Vagina (tissue), 2 donors: Measurements from ENCODE around the gene ACOX3. TPM values are rescaled to one million over a fixed set of nuclear protein-coding genes. Genes with fewer than 3 reads are reported as not detected.

ENCODE experiments used
- DNase-seq, 2 donors: peaks; one replicate each; pipeline ENCODE4 v3.0.0-alpha.2; 2017; ENCODE audit errors: extremely low spot score in 2 of 2
- H3K27ac ChIP-seq: fragments of 200-600 bp; sonication (generic); one replicate; pipeline ENCODE4 v1.5.1; 2019
- H3K27me3 ChIP-seq: fragments of 200-600 bp; sonication (generic); one replicate; pipeline ENCODE4 v1.5.1; 2019
- H3K36me3 ChIP-seq, 2 donors: fragments of 200-600 bp; sonication (generic); one replicate each; pipeline ENCODE4 v1.5.1; 2017 to 2019
- H3K4me1 ChIP-seq: fragments of 200-600 bp; sonication (generic); one replicate; pipeline ENCODE4 v1.5.1; 2019
- H3K4me3 ChIP-seq, 2 donors: fragments of 200-600 bp; sonication (generic); 1 replicate in 1 of 2; 2 replicates in 1 of 2; pipeline ENCODE4 v1.5.1; 2016 to 2019
- H3K9me3 ChIP-seq: fragments of 200-600 bp; sonication (generic); one replicate; pipeline ENCODE4 v1.5.1; 2019
- POLR2A ChIP-seq, 2 donors: fragments of 450-650 bp; IDR thresholded peaks; one replicate each; pipeline ENCODE4 v1.6.1; 2017; ENCODE audit warnings: antibody characterized with exemption in 2 of 2, mild to moderate bottlenecking in 2 of 2, moderate library complexity in 2 of 2
- POLR2AphosphoS5 ChIP-seq, 2 donors: sonication (generic); formaldehyde crosslinking; IDR thresholded peaks; one replicate each; pipeline ENCODE4 v1.9.0; 2017; ENCODE audit warnings: antibody characterized with exemption in 2 of 2, mild to moderate bottlenecking in 2 of 2, low read depth in 1 of 2; ENCODE audit not compliant: insufficient read depth in 1 of 2
- intact Hi-C: fragments of 100-400 bp; cut with DNase I; formaldehyde crosslinking; loops from one replicate; pipeline ENCODE4 v1.15.1; 2023
- total RNA-seq: library from RNA; depleted of rRNA; stranded (reverse); fragments of >200 nt; gene quantifications from one replicate; pipeline ENCODE4 v1.2.3, GENCODE V29; 2016
- TF ChIP-seq, protein P1 (sequence below), 3 experiments: fragments of 450-650 bp in 2 of 3; fragments of 200-600 bp in 1 of 3; sonication (generic) in 1 of 3; IDR thresholded peaks; one replicate each; pipeline ENCODE4 v1.5.1; 2017 to 2019; ENCODE audit warnings: antibody characterized with exemption in 3 of 3, mild to moderate bottlenecking in 2 of 3, moderate library complexity in 2 of 3

The ACOX3 gene
- total RNA-seq, 1 donor from 2014 or later: 46.9 TPM

DNA sequence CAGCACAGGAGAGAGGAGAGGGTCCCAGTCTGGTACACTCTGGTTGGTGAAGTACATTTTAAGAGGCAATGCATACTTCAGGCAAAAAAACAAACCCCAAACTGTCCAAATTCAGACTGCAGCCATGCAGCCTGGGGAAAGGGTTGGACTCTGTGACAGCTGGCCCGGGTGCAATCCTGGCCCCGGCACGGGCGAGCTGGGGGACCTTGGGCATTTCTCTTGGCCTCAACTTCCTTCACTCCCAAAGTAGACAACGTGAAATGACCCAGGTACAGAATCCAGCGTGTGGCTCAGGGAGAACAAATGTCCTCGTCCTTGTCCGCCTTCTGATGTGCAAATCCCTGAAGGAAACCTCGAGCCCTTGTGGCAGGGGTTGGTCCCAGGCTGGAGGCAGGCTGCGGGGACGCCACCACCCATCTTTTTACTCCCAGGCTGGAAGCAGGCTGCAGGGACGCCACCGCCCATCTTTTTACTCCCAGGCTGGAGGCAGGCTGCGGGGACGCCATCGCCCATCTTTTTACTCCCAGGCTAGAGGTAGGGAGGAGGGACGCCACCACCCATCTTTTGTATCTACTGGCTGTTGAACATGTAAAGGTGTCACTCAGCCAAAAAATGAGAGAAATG, 62.3 kb downstream of the ACOX3 start:
- Histone ChIP-seq H3K27ac (no peak overlapping the region), H3K36me3 (peaks cover 0 to 16% of the 10 kb centered on the region in 2 donors), H3K27me3 (no peaks in the 10 kb centered on the region), H3K9me3 (no peaks in the 10 kb centered on the region), H3K4me3 (no peak overlapping the region), H3K4me1 (no peaks in the 10 kb centered on the region)
- DNase-seq: no peak
- TF ChIP-seq POLR2A (IDR thresholded peaks at IDR 0.05): no peak
- TF ChIP-seq, protein P1, sequence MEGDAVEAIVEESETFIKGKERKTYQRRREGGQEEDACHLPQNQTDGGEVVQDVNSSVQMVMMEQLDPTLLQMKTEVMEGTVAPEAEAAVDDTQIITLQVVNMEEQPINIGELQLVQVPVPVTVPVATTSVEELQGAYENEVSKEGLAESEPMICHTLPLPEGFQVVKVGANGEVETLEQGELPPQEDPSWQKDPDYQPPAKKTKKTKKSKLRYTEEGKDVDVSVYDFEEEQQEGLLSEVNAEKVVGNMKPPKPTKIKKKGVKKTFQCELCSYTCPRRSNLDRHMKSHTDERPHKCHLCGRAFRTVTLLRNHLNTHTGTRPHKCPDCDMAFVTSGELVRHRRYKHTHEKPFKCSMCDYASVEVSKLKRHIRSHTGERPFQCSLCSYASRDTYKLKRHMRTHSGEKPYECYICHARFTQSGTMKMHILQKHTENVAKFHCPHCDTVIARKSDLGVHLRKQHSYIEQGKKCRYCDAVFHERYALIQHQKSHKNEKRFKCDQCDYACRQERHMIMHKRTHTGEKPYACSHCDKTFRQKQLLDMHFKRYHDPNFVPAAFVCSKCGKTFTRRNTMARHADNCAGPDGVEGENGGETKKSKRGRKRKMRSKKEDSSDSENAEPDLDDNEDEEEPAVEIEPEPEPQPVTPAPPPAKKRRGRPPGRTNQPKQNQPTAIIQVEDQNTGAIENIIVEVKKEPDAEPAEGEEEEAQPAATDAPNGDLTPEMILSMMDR (IDR thresholded peaks at IDR 0.05): no peak
- TF ChIP-seq POLR2AphosphoS5 (IDR thresholded peaks at IDR 0.05; ENCODE audit: insufficient read depth in 1 of 2, low read depth in 1 of 2): no peak
- intact Hi-C loops: no loop called here

DNA sequence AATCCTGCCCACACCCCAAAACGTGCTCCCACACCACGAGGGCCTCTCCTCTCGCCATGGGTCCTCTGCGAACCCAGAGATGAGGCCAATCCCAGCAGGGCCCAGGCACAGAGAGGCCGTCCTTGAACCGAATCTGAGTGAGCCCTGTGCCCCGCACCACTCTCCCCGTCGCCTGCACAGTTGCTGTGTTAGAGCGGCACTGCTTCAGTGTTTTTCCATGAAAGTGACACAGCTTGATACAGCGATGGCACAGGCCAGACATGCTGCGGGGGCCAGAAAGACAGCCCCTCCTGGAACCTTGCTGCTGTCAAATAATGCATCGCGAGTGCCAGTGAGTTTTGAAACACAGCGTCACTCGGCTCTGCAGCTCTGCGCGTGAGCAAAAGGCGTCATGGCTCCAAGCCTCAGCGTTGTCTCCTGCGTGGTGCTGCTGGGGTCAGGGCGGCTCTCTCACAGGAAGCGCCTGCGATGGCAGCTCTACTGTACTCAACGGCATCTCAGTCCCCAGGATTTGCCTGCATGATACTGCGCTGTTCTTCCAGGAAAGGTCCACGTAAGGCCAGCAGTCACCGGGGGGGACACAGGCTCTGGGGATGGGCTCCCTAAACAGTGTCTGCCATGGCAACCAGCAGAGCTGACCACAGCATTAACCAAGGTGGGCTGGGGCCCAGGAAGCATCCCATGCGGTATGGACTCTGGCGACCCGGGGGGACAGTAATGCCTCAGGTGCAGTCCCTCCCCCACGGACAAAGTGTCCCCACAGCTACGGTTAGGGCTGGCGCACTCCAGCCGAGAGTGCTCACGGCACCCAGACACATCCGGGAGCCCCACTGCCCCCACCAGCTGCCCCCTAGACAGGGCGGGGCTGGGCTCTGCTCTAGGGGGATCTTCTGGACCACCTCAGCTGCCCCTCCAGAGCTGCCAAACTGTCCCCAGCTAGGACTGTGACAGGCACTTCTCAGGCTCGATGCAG, 63.1 kb downstream of the ACOX3 start:
- Histone ChIP-seq H3K4me1 (no peaks in the 10 kb centered on the region), H3K36me3 (peaks cover 0 to 22% of the 10 kb centered on the region in 2 donors), H3K9me3 (no peaks in the 10 kb centered on the region), H3K27me3 (no peaks in the 10 kb centered on the region), H3K27ac (no peak overlapping the region), H3K4me3 (no peak overlapping the region)
- TF ChIP-seq, protein P1 (IDR thresholded peaks at IDR 0.05): no peak
- TF ChIP-seq POLR2AphosphoS5 (IDR thresholded peaks at IDR 0.05; ENCODE audit: insufficient read depth in 1 of 2, low read depth in 1 of 2) (no peak), POLR2A (IDR thresholded peaks at IDR 0.05) (no peak)
- no peak for DNase-seq
- intact Hi-C loops: no loop called here

DNA sequence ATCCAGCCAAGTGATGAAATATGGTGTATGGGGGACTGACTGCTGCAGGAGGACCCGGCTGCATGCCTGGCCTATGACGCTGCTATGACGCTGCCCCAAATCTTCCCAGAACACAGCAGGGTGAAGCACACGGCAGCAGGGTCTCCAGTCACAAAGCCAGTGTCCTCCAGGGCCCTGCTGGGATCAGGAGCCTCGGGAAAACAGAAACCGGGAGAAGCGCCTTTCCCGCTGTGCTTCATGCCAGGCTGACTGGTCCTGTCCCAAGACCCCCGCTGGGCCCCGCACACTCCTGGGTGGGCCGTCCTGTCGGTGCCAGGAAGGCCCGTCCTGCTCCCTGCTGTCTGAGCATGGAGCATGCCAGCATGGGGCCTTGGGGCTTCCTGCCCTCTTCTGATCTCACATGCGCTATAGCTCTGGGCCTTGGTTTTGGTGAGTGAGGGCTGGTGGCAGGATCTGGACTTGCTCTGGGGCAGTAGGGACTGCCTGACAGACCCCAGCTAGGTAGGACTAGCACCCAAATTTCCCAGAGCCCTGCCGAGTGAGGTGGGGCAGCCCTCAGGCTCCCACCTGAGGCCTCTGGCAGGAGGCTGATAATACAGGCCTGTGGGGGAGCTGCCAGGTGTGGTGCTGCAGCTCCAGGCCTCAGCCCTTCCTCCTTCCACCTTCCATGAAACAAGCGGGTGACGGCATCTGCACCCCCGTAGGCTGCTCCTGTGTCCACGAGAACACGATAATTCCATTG, 64.0 kb downstream of the ACOX3 start:
- Histone ChIP-seq H3K36me3 (peaks cover 0 to 14% of the 10 kb centered on the region in 2 donors), H3K4me3 (no peak overlapping the region), H3K4me1 (no peaks in the 10 kb centered on the region), H3K27ac (no peak overlapping the region), H3K9me3 (no peaks in the 10 kb centered on the region), H3K27me3 (no peaks in the 10 kb centered on the region)
- intact Hi-C loops: no loop called here
- TF ChIP-seq POLR2A (IDR thresholded peaks at IDR 0.05) (no peak), POLR2AphosphoS5 (IDR thresholded peaks at IDR 0.05; ENCODE audit: insufficient read depth in 1 of 2, low read depth in 1 of 2) (no peak)
- TF ChIP-seq, protein P1 (IDR thresholded peaks at IDR 0.05): no peak
- DNase-seq: no peak

DNA sequence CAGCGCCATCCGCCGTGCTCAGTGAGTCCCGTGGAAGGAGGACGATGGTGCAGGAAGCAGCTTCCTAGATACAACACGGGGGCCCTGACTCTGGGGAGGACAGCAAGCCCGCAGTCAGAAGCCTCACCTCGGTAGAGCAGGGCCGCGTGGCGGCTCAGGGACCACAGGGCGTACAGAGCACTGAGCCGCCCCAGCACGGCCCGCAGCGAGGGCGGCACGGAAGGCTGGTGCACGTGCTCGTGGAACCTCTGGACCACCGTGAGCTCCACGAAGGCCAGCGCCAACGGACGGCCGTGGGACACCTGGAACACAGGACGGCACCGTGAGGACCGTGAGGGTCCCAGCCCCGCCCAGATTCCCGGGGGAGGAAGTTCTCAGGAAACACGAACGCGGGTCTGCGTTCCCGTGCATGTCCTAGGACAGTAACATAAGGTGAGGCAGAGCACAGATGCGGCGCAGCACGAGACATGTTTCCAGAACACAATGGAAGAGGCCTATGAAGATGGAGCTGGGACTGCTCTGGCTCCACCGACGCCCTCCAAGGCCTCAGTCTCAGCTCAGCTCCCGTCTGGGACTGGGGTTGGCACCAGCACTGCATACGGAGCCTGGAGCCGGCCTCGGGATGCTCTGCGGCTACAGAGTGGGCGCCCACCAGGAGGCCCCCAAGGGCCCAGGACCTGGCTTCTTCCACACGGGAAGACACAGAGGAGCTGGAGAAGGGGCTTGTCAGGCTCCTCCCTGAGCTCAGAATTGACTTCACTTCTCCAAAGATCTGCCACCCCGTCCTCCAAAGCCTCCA, 65.5 kb downstream of the ACOX3 start:
- peaks cover 0 to 9% of the 10 kb centered on the region in 2 donors for H3K36me3 ChIP-seq
- H3K27ac ChIP-seq: no peak overlapping the region
- no peaks in the 10 kb centered on the region for H3K9me3 ChIP-seq
- TF ChIP-seq, protein P1 (IDR thresholded peaks at IDR 0.05): no peak
- TF ChIP-seq POLR2AphosphoS5 (IDR thresholded peaks at IDR 0.05; ENCODE audit: insufficient read depth in 1 of 2, low read depth in 1 of 2): no peak
- TF ChIP-seq POLR2A (IDR thresholded peaks at IDR 0.05): no peak
- no peaks in the 10 kb centered on the region for H3K27me3 ChIP-seq
- H3K4me1 ChIP-seq: no peaks in the 10 kb centered on the region
- no peak overlapping the region for H3K4me3 ChIP-seq
- intact Hi-C loops: no loop called here
- DNase-seq: no peak
